ENCODE measurements around the gene CREB3L2. TPM values are rescaled to one million over a fixed set of nuclear protein-coding genes. Genes with fewer than 3 reads are reported as not detected.

The CREB3L2 gene
- total RNA-seq, 1 experiment from 2014 or later: 18.1 TPM

DNA sequence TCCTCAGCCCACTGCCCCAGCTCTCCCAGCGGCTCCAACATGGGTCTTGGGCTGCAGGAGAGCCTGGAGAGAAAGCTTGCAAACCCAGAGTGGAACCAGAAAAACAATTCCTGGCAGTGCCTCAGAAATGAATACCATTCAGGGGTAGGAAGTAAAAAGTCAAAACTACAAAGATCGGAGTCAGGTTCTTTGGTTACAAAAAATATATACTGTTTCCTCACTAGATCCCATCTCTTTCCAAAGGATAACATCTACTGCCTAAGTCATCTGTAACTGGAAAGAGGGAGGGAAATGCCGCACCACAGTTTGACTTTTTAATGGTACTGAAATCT is 14.9 kb downstream of the CREB3L2 start:
- no peak overlapping the region for H3K4me2 ChIP-seq (ENCODE audit: low read length)
- intact Hi-C loops (cut with micrococcal nuclease): no loop called here
- no peaks in the 10 kb centered on the region; the same call in 1 of the 2 replicates for H3K36me3 ChIP-seq (ENCODE audit: low read depth, low read length)
- DNase-seq: no peak
- H3K79me2 ChIP-seq (ENCODE audit: low read length): peaks cover 27% of the 10 kb centered on the region
- ATAC-seq: no peak
- no peak overlapping the region for H3K4me3 ChIP-seq (ENCODE audit: low read length)
- H3K9me2 ChIP-seq (replicated peaks; ENCODE audit: low read length): no peaks in the 10 kb centered on the region
- no peak overlapping the region for H2AFZ ChIP-seq (ENCODE audit: low read length)
- POLR2A ChIA-PET (ENCODE audit: unreplicated experiment): no interaction called here
- no peak overlapping the region for H3K9ac ChIP-seq (ENCODE audit: low read length)
- H3K4me1 ChIP-seq (ENCODE audit: insufficient read depth, low read length): peaks cover under 1% of the 10 kb centered on the region; the same call in 1 of the 2 replicates
- H3F3A ChIP-seq (ENCODE audit: low read length, unreplicated experiment): no peaks in the 10 kb centered on the region
- TF ChIP-seq EZH2phosphoT487 (IDR thresholded peaks at IDR 0.05; ENCODE audit: borderline replicate concordance, low read length): no peak
- no peak for TF ChIP-seq EZH2 (IDR thresholded peaks at IDR 0.05; ENCODE audit: low read length, unreplicated experiment)
- TF ChIP-seq, protein P1, sequence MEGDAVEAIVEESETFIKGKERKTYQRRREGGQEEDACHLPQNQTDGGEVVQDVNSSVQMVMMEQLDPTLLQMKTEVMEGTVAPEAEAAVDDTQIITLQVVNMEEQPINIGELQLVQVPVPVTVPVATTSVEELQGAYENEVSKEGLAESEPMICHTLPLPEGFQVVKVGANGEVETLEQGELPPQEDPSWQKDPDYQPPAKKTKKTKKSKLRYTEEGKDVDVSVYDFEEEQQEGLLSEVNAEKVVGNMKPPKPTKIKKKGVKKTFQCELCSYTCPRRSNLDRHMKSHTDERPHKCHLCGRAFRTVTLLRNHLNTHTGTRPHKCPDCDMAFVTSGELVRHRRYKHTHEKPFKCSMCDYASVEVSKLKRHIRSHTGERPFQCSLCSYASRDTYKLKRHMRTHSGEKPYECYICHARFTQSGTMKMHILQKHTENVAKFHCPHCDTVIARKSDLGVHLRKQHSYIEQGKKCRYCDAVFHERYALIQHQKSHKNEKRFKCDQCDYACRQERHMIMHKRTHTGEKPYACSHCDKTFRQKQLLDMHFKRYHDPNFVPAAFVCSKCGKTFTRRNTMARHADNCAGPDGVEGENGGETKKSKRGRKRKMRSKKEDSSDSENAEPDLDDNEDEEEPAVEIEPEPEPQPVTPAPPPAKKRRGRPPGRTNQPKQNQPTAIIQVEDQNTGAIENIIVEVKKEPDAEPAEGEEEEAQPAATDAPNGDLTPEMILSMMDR (conservative IDR thresholded peaks at IDR 0.05; ENCODE audit: low read depth, low read length): no peak
- H3K27ac ChIP-seq (ENCODE audit: low read length): no peak overlapping the region
- CTCF ChIA-PET: no interaction called here
- BruUV-seq (replicated peaks): no TSS peak
- H3K9me3 ChIP-seq (ENCODE audit: low read length): no peaks in the 10 kb centered on the region
- no peaks in the 10 kb centered on the region for H3K27me3 ChIP-seq (ENCODE audit: low read length)
- no peaks in the 10 kb centered on the region for H4K20me1 ChIP-seq (ENCODE audit: low read length)

- intact Hi-C loops (cut with micrococcal nuclease): no loop called here
- DNase-seq: no peak
- no peak for TF ChIP-seq EZH2 (IDR thresholded peaks at IDR 0.05; ENCODE audit: low read length, unreplicated experiment)
- TF ChIP-seq, protein P1 (conservative IDR thresholded peaks at IDR 0.05; ENCODE audit: low read depth, low read length): no peak
- no peak overlapping the region for H3K9ac ChIP-seq (ENCODE audit: low read length)
- H3K36me3 ChIP-seq (ENCODE audit: low read depth, low read length): no peaks in the 10 kb centered on the region; the same call in 1 of the 2 replicates
- H3K4me3 ChIP-seq (ENCODE audit: low read length): no peak overlapping the region
- CTCF ChIA-PET: no interaction called here
- BruUV-seq (replicated peaks): no TSS peak
- H3F3A ChIP-seq (ENCODE audit: low read length, unreplicated experiment): no peaks in the 10 kb centered on the region
- POLR2A ChIA-PET (ENCODE audit: unreplicated experiment): no interaction called here
- H3K4me2 ChIP-seq (ENCODE audit: low read length): no peak overlapping the region
- no peak overlapping the region for H2AFZ ChIP-seq (ENCODE audit: low read length)
- ATAC-seq: no peak
- peaks cover 26% of the 10 kb centered on the region for H3K79me2 ChIP-seq (ENCODE audit: low read length)
- no peaks in the 10 kb centered on the region for H3K9me2 ChIP-seq (replicated peaks; ENCODE audit: low read length)
- H3K27me3 ChIP-seq (ENCODE audit: low read length): no peaks in the 10 kb centered on the region
- peaks cover 6% of the 10 kb centered on the region for H3K4me1 ChIP-seq (ENCODE audit: insufficient read depth, low read length)
- H3K9me3 ChIP-seq (ENCODE audit: low read length): no peaks in the 10 kb centered on the region
- no peak overlapping the region for H3K27ac ChIP-seq (ENCODE audit: low read length)
- H4K20me1 ChIP-seq (ENCODE audit: low read length): no peaks in the 10 kb centered on the region
Observed at GRCh38 chr7:137986252-137987017, 15.5 kb downstream of the CREB3L2 start.

- intact Hi-C loops (cut with micrococcal nuclease): no loop called here
- Histone ChIP-seq H3K4me3 (ENCODE audit: low read length) (no peak overlapping the region), H3K9me2 (replicated peaks; ENCODE audit: low read length) (no peaks in the 10 kb centered on the region), H3K79me2 (ENCODE audit: low read length) (peaks cover 27% of the 10 kb centered on the region), H3F3A (ENCODE audit: low read length, unreplicated experiment) (no peaks in the 10 kb centered on the region), H3K4me2 (ENCODE audit: low read length) (no peak overlapping the region), H3K36me3 (ENCODE audit: low read depth, low read length) (no peaks in the 10 kb centered on the region; the same call in 1 of the 2 replicates), H3K27me3 (ENCODE audit: low read length) (no peaks in the 10 kb centered on the region), H3K4me1 (ENCODE audit: insufficient read depth, low read length) (peaks cover 12% of the 10 kb centered on the region), H3K9me3 (ENCODE audit: low read length) (no peaks in the 10 kb centered on the region), H2AFZ (ENCODE audit: low read length) (no peak overlapping the region), H3K9ac (ENCODE audit: low read length) (no peak overlapping the region), H4K20me1 (ENCODE audit: low read length) (no peaks in the 10 kb centered on the region), H3K27ac (ENCODE audit: low read length) (no peak overlapping the region)
- CTCF ChIA-PET: no interaction called here
- DNase-seq: no peak
- ATAC-seq: no peak
- no TSS peak for BruUV-seq (replicated peaks)
- TF ChIP-seq EZH2 (IDR thresholded peaks at IDR 0.05; ENCODE audit: low read length, unreplicated experiment) (no peak), EZH2phosphoT487 (IDR thresholded peaks at IDR 0.05; ENCODE audit: borderline replicate concordance, low read length) (no peak)
- POLR2A ChIA-PET (ENCODE audit: unreplicated experiment): no interaction called here
Observed at GRCh38 chr7:137985897-137986251, 16.0 kb downstream of the CREB3L2 start.

Measured in PC-3 (cell line).